ENCODE results near the gene PCBP3. TPM values are rescaled to one million over a fixed set of nuclear protein-coding genes. Genes with fewer than 3 reads are reported as not detected.

The PCBP3 gene
- total and polyA plus RNA-seq, 8 donors: 0.83 to 4.3 (median 1.7) TPM

DNA sequence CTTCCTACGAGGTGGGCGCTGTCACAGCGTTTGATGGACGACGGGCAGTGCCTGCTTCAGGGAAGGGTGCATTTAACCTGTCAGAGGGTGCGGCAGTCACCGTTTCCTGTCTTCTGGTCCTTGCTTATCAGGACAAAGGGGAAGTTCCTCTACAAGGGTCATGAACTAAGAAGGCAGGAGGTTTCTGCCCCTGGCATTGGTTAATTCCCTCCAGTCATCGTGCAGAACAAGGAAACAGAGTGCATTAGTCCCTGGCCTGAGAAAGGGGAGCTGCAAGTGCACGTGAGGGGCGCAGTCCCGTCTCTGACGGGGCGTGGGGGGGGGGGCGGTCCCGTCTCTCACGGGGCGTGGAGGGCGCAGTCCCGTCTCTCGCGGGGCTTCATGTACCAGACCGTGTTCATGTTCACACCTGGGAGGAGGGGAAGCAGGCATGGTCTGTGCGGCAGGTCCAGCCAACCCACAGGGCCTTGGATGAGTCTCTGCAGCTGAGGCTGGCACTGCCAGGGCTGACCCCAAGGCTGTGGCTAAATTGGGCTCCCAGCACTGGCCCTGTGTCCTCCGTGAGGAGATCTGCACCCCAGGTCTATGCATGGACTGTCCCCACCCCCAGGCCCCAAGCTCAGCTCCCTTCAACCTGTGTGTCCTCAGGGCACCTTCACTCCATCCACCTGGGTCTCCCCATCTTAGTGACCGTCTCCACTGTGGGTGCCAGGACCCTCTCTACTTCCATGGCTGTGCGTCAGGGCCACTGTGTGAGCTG, 248.8 kb downstream of the PCBP3 start:
- WGBS, 2 donors: 32 to 40% methylated on average over 20 to 26 of the region's 26 CpGs
- ATAC-seq (peak in 2 of 4 donors; percentile 29 to 41), FAIRE-seq (no peak)

DNA sequence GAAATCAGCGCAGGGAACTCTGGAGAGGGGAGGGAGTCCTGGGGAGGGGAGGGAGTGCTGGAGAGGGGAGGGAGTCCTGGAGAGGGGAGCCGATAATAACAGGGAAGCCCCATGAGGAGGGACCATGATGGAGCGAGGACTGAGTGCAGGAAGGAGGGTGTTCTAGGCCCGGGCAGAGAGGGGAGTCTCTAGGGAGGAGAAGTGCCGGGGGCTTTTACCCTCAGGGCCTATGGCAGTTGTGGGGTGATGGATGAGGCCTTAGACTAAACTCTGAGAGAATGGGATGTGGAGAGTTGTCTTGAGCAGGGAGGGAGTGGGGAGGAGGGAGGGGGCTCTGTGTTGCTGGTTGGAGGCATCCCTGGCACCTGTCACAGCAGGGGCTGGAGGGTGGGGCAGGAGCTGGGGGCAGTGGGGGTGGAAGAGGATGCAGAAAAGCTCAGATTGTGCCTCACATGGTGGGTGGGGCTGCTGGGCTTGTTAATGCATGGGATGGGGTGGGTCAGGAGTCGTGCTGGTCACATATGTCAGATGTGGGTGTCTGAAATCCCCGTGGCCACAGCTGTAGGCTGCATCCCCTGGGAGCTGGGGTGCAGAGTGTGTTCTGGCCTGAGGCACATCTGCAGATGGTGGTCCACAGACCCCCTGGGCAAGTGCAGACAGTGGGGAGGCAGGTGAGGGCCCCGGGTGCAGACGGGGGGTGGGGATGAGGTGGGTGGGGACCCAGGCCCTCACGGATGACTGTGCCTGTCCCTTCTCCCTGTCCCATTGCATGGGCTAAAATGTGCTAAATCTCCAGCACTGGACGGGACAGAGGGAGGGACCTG, 249.6 kb downstream of the PCBP3 start:
- Histone ChIP-seq H3K4me1 (no peaks in the 10 kb centered on the region), H3K27me3 (no peaks in the 10 kb centered on the region), H3K36me3 (no peaks in the 10 kb centered on the region), H3K27ac (no peak overlapping the region), H3K9me3 (no peaks in the 10 kb centered on the region), H3K4me3 (no peak overlapping the region)
- ATAC-seq (no peak), DNase-seq (peak in 1 of 6 donors; percentile 34), FAIRE-seq (no peak)
- TF ChIP-seq, protein P1, sequence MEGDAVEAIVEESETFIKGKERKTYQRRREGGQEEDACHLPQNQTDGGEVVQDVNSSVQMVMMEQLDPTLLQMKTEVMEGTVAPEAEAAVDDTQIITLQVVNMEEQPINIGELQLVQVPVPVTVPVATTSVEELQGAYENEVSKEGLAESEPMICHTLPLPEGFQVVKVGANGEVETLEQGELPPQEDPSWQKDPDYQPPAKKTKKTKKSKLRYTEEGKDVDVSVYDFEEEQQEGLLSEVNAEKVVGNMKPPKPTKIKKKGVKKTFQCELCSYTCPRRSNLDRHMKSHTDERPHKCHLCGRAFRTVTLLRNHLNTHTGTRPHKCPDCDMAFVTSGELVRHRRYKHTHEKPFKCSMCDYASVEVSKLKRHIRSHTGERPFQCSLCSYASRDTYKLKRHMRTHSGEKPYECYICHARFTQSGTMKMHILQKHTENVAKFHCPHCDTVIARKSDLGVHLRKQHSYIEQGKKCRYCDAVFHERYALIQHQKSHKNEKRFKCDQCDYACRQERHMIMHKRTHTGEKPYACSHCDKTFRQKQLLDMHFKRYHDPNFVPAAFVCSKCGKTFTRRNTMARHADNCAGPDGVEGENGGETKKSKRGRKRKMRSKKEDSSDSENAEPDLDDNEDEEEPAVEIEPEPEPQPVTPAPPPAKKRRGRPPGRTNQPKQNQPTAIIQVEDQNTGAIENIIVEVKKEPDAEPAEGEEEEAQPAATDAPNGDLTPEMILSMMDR (IDR thresholded peaks at IDR 0.05): no peak
- intact Hi-C loops (cut with DNase I): no loop called here
- 47 to 70% methylated on average over 11 of the region's 11 CpGs for WGBS, 2 donors

More for the DNA sequence above, 248.8 kb downstream of the PCBP3 start:
- no peaks in the 10 kb centered on the region for H3K9me3 ChIP-seq
- H3K27me3 ChIP-seq: no peaks in the 10 kb centered on the region
- H3K36me3 ChIP-seq: no peaks in the 10 kb centered on the region
- peak in 1 of 6 donors; percentile 59 for DNase-seq
- H3K27ac ChIP-seq: no peak overlapping the region
- H3K4me3 ChIP-seq: no peak overlapping the region
- intact Hi-C loops (cut with DNase I): no loop called here
- no peaks in the 10 kb centered on the region for H3K4me1 ChIP-seq
- TF ChIP-seq, protein P1 (IDR thresholded peaks at IDR 0.05): no peak

DNA sequence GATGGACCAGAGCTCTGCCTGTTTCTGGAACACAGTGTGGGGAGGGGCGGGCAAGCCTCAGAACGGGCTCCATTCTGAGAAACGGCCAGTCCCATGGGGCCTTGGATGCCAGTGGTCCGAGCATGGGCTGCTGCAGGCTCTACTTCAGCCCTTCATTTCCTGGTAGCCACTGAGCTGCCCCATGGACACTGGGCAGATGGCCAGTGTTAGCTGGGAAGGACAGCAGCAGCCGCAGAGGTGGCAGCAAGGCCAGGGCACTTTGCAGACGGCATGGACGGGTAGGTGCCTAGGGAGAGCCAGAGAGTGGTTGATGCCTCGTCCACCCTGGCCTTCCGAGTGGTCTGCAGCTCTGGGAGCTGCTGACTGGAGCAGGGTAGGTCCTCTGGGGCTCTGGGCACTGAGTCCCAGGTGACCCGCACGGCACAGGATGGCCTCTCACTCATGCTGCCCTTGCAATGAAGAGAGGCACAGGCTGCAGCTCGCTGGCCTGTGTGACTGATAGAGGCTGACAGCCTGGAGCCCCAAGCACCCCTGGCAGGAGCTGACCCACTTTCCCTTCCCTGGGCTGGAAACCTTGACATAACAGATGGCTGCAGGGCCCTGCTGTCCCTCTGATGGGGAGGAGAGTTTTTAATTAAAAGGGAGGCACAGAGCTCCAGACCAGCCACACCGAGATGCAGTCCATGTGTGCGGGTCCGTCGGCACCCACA, 250.4 kb downstream of the PCBP3 start:
- Histone ChIP-seq H3K36me3 (no peaks in the 10 kb centered on the region), H3K27me3 (no peaks in the 10 kb centered on the region), H3K27ac (no peak overlapping the region), H3K9me3 (no peaks in the 10 kb centered on the region), H3K4me1 (no peaks in the 10 kb centered on the region), H3K4me3 (no peak overlapping the region)
- DNase-seq (peak in 1 of 6 donors; percentile 14), FAIRE-seq (no peak), ATAC-seq (peak in 2 of 4 donors; percentile 19 to 44)
- TF ChIP-seq, protein P1 (IDR thresholded peaks at IDR 0.05): no peak
- 44 to 60% methylated on average over 16 of the region's 16 CpGs for WGBS, 2 donors
- intact Hi-C loops (cut with DNase I): no loop called here

DNA sequence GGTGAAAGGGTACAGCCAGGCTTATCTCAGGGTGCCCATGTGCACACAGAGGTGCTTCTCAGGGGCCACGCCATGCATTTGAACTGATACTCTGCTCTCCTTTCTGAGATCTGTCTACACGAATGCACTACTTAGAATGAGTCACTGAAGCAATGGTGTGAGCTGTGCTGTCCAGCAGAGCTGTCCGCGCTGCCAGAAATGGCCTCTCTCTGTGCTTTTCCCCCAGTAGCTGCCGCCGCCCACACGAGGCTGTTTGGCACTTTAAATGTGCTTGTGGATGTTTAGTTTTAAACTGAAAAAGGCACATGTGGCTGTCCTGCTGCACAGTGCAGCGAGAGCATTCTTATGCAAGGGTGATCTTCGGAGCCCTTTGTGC, 250.9 kb downstream of the PCBP3 start:
- no peaks in the 10 kb centered on the region for H3K27me3 ChIP-seq
- H3K9me3 ChIP-seq: no peaks in the 10 kb centered on the region
- FAIRE-seq (no peak), ATAC-seq (peak in 3 of 4 donors; percentile 24 to 62 (median 61)), DNase-seq (peak in 1 of 6 donors; percentile 13)
- H3K4me3 ChIP-seq: no peak overlapping the region
- no peaks in the 10 kb centered on the region for H3K36me3 ChIP-seq
- TF ChIP-seq, protein P1 (IDR thresholded peaks at IDR 0.05): no peak
- intact Hi-C loops (cut with DNase I): no loop called here
- H3K27ac ChIP-seq: no peak overlapping the region
- no peaks in the 10 kb centered on the region for H3K4me1 ChIP-seq
- WGBS, 2 donors: 54 to 65% methylated on average over 9 of the region's 9 CpGs

Data from pancreas (tissue), 10 donors.